ENCODE results near the gene PRELP. TPM values are rescaled to one million over a fixed set of nuclear protein-coding genes. Genes with fewer than 3 reads are reported as not detected.

Gene PRELP
- total RNA-seq, 1 experiment from 2014 or later: 0.07 TPM

GRCh38 chr1:203453016-203453415, 22.6 kb upstream of the PRELP start:
- Histone ChIP-seq H3K56ac (ENCODE audit: insufficient read length, low read depth, low read length) (no peak overlapping the region), H2BK15ac (ENCODE audit: low read depth, low read length) (no peak overlapping the region), H3K79me2 (ENCODE audit: insufficient read depth, low read length) (no peaks in the 10 kb centered on the region), H3K4ac (ENCODE audit: low read depth, low read length) (no peak overlapping the region), H4K5ac (ENCODE audit: insufficient read length, low read depth, low read length) (no peak overlapping the region), H3K18ac (ENCODE audit: insufficient read length, low read depth, low read length) (no peak overlapping the region), H2AK5ac (ENCODE audit: insufficient read length, low read length) (no peak overlapping the region), H4K8ac (replicated peaks; ENCODE audit: insufficient read length, low read depth, low read length) (no peak overlapping the region), H3K9me3 (ENCODE audit: control insufficient read depth, low read depth, low read length) (no peaks in the 10 kb centered on the region), H3K79me1 (ENCODE audit: insufficient read depth, low read depth, low read length, poor library complexity, severe bottlenecking) (no peaks in the 10 kb centered on the region), H3K14ac (ENCODE audit: insufficient read depth, low read length) (no peak overlapping the region), H3K27me3 (ENCODE audit: insufficient read depth, low read length) (no peaks in the 10 kb centered on the region), H4K91ac (ENCODE audit: insufficient read length, low read depth, low read length) (no peak overlapping the region), H2BK120ac (ENCODE audit: low read depth, low read length, poor library complexity, severe bottlenecking) (no peak overlapping the region), H3K4me1 (ENCODE audit: insufficient read depth, low read length) (no peaks in the 10 kb centered on the region), H2AFZ (ENCODE audit: low read length) (no peak overlapping the region), H2BK20ac (ENCODE audit: low read depth, low read length, poor library complexity, severe bottlenecking) (no peak overlapping the region), H2BK12ac (ENCODE audit: insufficient read length, low read depth, low read length) (no peak overlapping the region), H3T11ph (ENCODE audit: low read length) (no peak overlapping the region), H4K20me1 (ENCODE audit: control insufficient read depth, insufficient read depth, insufficient read length) (no peaks in the 10 kb centered on the region), H3K27ac (ENCODE audit: insufficient read length, low read depth, low read length) (no peak overlapping the region), H3K4me2 (ENCODE audit: insufficient read depth, insufficient read length, low read length) (no peak overlapping the region), H3K23ac (ENCODE audit: insufficient read length, low read depth, low read length) (no peak overlapping the region), H3K9ac (ENCODE audit: extremely low read depth, insufficient read length, low read length) (no peak overlapping the region), H3K23me2 (ENCODE audit: insufficient read length, low read depth, low read length, poor library complexity, severe bottlenecking) (no peaks in the 10 kb centered on the region), H2BK5ac (ENCODE audit: insufficient read length, low read length) (no peak overlapping the region)
- Mint-ChIP-seq H3K9me3 (no peaks in the 10 kb centered on the region; a peak in 1 of 5 replicates), H3K4me3 (no peak overlapping the region), H3K27me3 (ENCODE audit: low read depth) (no peaks in the 10 kb centered on the region; the same call in 1 of the 2 replicates), H3K4me1 (peaks cover 19 to 28% of the 10 kb centered on the region in 2 experiments), H3K36me3 (ENCODE audit: insufficient read depth in 1 of 3, low read depth in 3 of 3) (no peaks in the 10 kb centered on the region), H3K27ac (no peak overlapping the region)
- no CpG with 5 or more reads among the region's 5 CpGs for WGBS (ENCODE audit: extremely low coverage, insufficient read length, low lambda C conversion rate)
- no peak for DNase-seq
- no peak for TF ChIP-seq CTCF (conservative IDR thresholded peaks at IDR 0.05)

Measured in H9 (cell line).